Inflammatory macrophage treated with lipopolysaccharide for 4 hours (primary cell): Measurements from ENCODE around the gene NOC2L.
A peak's percentile ranks its signal among the peaks of the same experiment; 100 is the strongest.

Source experiments
- DNase-seq: peaks from one replicate; pipeline ENCODE4 v3.0.0-alpha.2; 2020

Gene NOC2L

GRCh38 chr1:941015-941587, 18.0 kb downstream of the NOC2L start:
- no peak for DNase-seq

GRCh38 chr1:940107-941014, 18.7 kb downstream of the NOC2L start:
- no peak for DNase-seq

- DNase-seq = no peak
Observed at GRCh38 chr1:939511-940106, 19.4 kb downstream of the NOC2L start.

DNA sequence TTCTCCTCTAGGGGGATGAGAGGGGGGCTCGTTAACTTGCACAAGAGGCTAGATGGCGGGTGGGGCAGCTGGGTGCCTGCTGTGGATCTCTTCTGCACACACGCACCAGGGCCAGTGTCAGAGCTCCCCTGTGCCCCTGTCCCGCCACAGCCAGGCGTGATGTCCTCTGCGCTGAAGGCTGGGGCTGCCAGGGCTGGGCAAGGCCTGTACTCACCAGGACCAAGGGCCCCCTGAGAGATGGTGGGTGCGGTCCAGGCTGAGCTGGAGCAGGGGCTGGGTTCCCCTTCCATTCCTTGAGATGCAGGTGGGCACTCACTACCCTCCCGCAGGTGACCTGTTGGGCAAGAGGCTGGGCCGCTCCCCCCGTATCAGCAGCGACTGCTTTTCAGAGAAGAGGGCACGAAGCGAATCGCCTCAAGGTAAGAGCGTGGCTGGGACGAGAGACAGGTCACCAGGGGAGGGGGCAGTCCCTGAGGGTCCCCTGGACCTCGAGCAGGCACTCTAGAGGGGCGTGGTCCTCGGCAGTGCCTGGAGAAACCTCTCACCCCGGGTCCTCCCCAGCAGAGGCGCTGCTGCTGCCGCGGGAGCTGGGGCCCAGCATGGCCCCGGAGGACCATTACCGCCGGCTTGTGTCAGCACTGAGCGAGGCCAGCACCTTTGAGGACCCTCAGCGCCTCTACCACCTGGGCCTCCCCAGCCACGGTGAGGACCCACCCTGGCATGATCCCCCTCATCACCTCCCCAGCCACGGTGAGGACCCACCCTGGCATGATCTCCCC, 20.2 kb downstream of the NOC2L start:
- DNase-seq = no peak

GRCh38 chr1:938088-938683, 20.9 kb downstream of the NOC2L start:
- peak; percentile 24 for DNase-seq

GRCh38 chr1:937521-937920, 21.5 kb downstream of the NOC2L start:
- DNase-seq = no peak

DNA sequence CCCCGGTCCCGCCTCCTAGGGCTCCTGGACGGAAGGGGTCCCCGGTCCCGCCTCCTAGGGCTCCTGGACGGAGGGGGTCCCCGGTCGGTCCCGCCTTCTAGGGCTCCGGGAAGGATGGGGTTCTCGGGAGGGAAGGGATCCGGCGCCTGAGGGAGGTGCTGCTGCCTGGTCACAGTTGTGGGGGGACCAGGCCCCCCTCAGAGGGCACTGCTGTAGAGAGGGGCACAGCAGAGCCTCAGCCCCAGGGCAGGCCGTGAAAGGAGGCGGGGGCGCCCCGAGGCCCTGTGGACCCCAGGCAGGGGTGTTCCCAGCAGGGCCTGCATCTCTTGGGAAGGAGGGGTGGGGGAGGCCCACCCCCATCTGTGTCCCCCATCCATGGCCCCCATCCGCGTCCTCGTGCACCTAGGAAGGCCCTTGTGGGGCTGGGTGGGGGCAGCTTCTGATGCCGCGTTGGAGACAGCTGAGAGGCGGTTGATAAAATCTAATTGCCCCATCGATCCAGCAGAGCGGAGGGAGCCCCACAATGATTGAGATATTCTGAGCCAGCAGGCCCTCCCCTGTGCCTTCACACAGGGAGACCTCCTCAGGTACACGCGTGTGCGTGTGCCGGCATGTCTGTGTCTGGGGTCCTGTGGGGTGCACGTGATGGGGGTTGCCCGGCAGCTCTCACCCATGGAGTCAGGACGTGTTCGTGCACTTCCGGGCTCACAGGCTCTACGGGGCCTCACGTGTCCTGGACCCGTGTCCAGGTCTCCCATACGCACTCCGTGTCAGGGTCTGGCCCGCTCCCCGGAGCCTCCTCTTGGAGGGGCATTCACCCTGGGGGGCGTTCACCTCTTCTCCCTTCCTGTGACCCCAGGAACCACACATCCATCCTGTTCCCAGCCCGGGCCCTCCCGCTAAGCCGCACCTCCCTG, 22.4 kb downstream of the NOC2L start:
- DNase-seq = no peak

GRCh38 chr1:935751-936231, 23.3 kb downstream of the NOC2L start:
- no peak for DNase-seq

- DNase-seq = no peak
Observed at GRCh38 chr1:934991-935750, 23.9 kb downstream of the NOC2L start.

DNA sequence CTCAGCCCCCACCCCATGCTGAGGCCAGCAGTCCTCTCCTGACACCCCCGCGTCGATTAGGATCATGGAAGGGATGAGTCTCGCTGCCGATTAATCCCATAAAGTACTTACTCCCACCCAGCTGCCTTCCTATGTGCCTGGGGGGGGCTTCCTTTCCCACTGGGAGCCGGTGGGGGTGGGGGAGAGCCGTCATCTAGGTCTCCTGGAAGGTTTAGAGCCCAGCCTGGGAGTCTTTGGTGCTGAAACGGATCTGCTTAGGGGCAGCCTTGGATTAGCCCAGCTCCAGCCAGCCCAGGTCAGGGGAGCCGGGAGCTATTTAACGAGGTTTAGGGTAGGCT, 25.5 kb downstream of the NOC2L start:
- DNase-seq = no peak

DNA sequence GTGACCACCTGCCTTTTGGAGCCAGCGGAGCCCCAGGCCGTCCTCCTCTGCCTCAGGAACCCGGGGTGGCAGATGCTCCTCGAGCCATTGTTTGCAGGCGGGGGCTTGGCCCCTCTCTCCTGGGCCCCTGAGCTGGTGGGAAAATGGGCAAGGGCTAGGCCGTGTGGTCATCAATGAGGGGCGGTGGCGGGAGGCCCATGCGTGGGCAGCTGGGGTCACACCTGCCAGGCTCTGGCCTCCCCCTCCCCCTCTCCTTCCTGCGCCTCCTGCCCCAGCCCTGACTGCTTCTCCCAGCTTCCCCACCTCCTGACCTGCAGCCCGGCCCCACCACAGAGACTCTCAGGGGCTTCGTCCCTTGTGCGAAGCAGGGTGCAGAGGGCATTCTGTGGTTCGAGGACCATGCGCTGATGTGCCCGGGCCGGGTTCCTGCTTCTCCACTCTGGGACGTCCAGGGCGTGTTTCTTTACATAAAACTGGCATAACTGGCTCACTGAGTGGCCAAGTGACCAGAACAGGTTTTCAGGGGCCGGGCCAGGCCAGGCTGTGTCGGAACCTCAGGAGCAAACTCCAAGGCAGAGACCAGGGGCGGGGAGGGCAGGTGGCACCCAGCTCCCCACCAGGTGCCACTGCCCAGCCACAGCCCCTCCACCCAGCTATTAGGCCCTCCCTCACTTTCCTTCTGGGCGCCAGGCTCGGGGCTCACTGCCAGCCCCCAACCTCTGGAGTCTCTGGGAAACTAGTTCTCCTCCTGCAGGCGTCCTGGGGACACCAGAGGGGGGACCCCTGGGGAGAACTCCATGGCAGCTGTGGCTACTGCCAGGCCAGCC, 26.1 kb downstream of the NOC2L start:
- no peak for DNase-seq

DNA sequence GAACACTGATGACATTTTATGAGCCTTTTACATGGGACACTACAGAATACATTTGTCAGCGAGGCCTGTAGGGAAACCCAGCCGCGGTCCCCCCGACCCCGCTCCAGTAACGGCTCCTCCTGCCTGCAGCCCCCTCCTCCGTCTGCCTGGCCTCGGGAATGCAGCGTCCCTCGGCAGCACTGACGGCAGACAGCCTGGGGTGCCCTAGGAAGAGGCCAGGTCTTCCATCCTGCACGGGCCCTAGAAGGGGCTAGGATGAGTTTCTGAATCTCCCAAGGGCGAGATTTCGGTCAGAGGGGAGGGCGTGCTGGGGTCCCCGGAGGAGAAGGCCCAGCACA, 26.9 kb downstream of the NOC2L start:
- no peak for DNase-seq

GRCh38 chr1:931380-932172, 27.5 kb downstream of the NOC2L start:
- DNase-seq = no peak

GRCh38 chr1:930633-931138, 28.4 kb downstream of the NOC2L start:
- DNase-seq = no peak

- DNase-seq = no peak
Observed at GRCh38 chr1:929712-930632, 29.1 kb downstream of the NOC2L start.

DNA sequence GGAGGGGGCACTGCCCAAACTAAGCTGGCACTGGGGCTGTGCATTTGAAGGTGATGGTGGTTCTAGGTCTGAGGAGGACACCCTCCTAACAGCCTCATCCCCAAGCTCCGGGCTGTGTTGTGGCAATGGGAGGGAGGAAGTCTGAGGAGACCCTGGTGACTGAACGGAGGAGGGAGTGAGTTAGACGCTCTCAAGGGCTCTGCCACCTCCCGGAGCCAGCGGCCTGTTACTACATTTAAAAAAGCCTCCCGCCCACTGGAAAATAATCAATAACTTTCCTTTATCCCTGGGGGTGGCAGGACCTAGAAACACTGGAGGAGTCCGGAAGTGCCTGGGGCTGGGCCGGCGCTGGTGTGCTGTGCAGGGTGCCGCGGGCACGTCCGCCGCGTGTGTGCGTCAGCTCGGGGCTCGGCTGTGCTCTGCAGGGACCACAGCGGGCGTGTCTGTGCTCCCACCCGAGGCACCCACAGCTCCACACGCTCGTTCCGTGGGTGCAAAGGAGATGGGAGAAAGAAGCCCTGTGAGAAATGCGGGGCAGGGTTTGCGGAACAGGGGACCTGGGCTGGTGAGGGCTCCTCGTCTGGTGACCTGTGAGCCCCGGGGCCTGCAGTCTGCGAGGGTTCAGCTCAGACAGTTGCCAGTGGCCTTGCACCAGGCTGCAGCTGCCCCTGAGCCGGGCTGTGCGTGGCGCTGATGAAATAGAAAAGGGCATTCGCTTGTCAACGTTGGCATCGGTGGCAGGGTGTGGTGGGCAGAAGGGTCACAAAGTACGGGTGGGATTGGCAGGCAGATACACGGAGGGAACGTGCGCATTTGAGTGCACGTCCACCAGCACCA, 30.0 kb downstream of the NOC2L start:
- no peak for DNase-seq

DNA sequence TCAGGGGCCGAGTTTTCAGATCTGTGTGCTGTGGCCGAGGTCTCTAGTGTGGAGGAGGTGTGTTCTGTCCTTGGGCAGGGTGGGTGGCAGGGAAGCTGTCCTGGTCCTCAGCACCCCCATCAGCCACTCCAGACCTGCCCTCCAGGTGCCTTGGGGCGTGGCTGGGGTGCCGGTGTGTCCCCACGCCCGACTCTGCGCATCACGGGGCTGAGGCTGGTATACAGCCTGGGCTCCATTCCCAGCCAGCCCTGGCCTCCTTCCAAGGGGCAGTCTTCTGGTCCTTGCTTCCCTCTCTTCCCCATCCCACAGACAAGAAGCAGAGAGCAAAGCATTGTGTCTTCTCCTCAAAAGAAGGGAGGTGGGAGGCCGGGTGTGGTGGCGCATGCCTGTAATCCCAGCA, 31.3 kb downstream of the NOC2L start:
- DNase-seq = no peak
